CD4-positive, alpha-beta T cell treated with Interferon gamma for 1 hour (primary cell): ENCODE measurements around the gene COL8A1.

ENCODE experiments used
- DNase-seq: peaks from one replicate; pipeline ENCODE4 v3.0.0-alpha.2; 2020

Gene COL8A1

GRCh38 chr3:99640214-99640851, 1.9 kb downstream of the COL8A1 start:
- no peak for DNase-seq

DNA sequence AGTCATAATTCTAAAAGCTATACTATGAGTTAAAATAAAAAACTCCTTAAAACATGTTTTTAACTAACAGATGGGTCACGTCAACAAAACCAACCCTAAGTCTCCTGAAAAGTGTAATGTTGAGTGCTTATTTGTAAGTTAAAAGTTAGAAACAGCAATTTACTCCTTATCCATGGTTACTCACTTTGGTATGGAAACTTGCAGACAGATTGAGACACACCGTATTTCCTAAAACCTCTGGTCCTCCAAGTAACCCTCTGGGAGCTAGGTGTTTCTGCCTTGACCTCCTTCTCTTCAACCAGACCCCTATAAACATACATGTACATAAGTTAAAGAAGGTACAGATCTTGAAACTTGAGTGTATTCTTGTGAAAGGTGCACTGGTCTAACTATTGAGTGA, 3.1 kb downstream of the COL8A1 start:
- no peak for DNase-seq

- DNase-seq: no peak
Measured at GRCh38 chr3:99641982-99642381, 3.6 kb downstream of the COL8A1 start.

GRCh38 chr3:99644017-99644416, 5.6 kb downstream of the COL8A1 start:
- no peak for DNase-seq

DNA sequence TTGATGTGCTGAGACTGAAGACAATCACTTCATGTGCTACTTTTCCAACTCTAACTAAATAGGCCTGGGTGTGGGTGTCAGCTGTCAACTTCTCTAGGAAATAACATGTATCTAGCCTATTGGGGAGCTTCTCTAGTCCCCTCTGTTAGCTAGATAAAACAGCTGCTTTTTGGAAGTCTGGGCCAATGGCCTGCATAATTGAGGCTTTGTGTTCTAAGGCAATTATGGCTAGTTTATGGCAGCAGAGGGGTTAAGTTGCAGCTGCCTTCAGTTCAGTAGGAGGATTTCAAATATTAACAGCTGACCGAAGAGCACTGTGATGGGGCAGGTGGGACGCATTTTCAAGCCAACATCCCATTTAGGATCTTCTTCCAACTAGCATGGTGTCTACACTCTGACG, 6.4 kb downstream of the COL8A1 start:
- no peak for DNase-seq

- DNase-seq: no peak
Measured at GRCh38 chr3:99645277-99646106, 7.1 kb downstream of the COL8A1 start.

GRCh38 chr3:99646107-99646435, 7.7 kb downstream of the COL8A1 start:
- DNase-seq: no peak

DNA sequence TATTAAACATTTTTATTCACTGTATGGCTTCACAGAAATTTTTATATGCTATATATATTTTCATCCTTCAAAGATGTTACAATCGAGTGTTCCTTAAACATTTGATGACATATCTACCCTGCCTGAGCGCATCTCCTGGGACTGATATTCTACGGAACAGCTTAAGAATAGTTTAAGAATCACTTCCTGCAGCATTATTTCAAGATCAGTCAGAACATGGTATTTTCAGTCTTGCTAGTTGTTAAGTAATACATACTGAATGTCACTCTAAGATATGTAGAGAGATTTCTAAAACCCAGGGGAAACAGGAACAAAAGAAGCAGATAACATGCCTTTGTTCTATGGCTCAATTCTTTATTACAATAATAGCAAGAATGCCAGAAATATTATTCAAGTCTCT, 8.7 kb downstream of the COL8A1 start:
- DNase-seq: no peak

- DNase-seq: no peak
Measured at GRCh38 chr3:99648101-99648500, 9.7 kb downstream of the COL8A1 start.

DNA sequence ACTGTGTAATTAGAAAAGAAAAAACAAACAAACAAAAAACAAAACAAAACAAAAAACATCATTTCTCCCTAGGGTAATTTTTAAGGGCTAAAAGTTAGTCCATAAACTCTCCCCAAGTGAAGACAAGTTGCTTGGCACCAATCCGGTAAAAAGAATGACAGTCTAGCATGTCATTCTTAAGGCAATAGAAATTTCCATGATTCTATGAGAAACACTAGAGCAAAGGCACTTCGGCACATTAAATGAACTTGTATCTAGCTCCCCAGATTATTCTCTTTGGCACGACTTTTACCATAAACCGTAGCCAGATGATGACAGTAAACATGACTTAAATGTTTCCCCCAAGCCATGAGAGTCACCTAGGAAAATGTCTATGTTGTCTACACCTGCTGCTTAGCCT, 10.1 kb downstream of the COL8A1 start:
- no peak for DNase-seq

GRCh38 chr3:99651531-99651930, 13.1 kb downstream of the COL8A1 start:
- no peak for DNase-seq

DNA sequence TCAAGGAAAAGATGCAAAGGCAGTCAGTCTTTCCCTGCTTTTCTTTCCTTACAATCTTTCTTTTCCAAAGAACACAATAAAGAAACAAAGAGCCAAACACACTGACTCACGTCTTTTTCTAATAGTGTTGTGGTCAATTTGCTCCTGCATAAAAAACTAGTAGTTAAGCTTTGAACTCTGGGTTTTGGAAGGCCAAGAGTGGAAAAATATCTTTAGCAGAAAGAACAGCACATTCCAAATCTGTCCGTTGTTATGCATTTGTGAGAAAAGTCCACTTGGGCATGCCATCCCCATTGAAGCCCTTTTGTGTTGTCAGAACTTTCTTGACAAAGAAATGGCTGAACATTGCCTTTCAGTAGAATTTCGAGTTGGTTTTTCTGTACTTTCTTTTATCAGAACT, 18.2 kb downstream of the COL8A1 start:
- no peak for DNase-seq

- no peak for DNase-seq
Measured at GRCh38 chr3:99658274-99658673, 19.9 kb downstream of the COL8A1 start.

DNA sequence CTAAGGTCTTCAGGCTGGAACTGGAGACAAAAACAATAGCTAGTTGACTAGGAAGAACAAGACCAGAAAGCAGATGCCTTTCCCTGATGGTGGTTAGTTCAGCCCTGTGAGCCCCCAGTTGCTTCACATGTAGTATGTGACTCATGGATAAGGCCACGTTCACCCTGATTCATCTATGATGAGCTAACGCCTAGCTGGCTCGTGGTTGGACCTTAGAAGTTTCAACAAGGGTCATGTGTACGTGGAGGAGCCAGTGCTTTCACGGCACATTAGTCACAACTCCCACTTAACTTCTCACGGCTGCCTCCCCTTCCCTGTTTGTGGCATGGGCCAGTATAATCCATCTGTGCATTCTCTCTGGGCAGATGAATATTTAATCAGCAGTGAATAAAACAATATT, 20.6 kb downstream of the COL8A1 start:
- DNase-seq: no peak

GRCh38 chr3:99659951-99660350, 21.6 kb downstream of the COL8A1 start:
- DNase-seq: no peak

DNA sequence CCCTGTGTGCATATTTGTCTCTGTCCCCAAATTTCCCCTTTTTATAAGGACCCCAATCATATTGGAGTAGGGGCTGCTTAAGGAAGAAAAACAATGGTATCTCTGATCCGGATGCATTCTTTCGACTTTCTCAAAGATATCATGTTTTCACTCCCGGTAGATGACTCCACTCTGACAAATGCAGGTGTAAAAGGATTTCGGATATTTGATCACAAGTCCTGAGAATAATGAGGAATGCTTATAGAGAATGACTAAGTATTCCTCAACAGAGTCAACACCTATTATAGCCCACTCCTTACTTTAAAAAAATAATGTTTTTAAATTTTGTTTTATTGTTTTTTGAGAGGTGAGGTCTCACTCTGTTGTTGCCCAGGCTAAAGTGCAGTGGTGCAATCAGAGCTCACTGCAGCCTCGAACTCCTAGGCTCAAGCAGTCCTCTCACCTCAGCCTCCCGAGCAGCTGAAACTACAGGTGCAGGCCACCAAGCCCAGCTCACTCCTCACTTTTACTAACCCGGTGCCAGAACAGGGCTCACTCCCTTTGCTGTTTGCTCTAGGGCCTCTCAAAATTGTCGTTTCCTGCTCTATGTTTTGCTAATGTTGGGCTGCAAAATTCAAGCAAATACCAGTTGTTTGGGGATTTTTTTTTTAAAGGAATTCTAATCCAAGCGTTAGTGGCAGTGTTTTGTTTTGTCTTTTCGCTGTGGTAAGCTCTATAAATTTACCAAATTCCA, 24.6 kb downstream of the COL8A1 start:
- no peak for DNase-seq

DNA sequence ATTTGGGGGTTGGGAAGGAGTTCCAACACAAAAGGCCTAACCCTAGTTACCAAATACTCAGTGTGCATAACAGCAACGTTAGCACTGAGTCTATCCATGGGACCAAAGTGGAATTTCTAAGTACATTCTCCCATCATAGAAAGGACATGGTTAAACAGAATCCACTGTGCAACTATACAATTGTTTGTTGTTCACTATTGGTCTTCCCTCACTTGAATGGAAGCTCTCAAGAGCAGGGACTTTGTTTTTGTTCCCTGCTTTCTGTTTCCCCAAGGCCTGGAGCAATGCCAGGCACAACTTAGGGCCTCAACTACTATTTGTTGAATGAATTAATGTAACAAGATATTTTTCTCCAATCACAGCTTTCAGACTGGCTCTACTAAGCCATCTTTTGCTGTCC, 25.6 kb downstream of the COL8A1 start:
- DNase-seq: no peak

DNA sequence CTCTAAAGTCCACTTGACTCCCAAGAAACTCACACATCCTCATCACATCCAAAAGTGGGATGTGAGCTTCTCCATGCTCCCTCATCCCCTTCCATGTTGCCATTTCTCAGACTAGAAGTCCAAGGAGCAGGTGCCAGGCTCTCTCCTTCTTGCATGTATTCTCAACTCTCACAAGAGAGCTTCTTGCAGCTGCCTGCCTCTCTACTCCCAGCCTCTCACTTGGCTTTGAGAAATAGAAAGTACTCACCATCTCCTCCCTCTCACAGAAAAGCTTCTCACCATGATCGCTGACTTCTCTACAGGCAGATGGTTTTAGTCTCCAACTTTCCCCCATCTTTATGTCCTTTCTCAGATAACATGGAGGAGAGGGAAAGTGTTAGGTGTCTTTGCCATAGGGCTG, 26.6 kb downstream of the COL8A1 start:
- DNase-seq: no peak

DNA sequence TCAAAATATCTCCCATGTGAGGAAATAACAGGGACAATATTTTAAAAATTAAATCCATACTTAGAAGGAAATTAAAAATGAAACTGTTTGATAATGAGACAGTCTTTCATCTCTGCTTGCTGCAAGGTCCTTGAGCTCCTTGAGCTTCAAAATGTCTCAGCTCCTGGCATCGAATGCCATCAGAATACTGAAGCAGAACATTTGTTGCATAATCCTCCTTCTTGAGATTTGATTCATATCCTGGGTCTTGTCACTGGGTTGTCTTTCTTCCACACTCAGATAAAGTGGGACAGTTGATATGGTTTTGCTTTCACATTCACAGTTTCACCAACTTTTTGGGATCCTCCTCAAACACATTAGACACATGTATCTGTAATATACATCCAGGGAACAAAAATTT, 27.8 kb downstream of the COL8A1 start:
- DNase-seq: no peak

GRCh38 chr3:99668044-99668443, 29.6 kb downstream of the COL8A1 start:
- DNase-seq: no peak

DNA sequence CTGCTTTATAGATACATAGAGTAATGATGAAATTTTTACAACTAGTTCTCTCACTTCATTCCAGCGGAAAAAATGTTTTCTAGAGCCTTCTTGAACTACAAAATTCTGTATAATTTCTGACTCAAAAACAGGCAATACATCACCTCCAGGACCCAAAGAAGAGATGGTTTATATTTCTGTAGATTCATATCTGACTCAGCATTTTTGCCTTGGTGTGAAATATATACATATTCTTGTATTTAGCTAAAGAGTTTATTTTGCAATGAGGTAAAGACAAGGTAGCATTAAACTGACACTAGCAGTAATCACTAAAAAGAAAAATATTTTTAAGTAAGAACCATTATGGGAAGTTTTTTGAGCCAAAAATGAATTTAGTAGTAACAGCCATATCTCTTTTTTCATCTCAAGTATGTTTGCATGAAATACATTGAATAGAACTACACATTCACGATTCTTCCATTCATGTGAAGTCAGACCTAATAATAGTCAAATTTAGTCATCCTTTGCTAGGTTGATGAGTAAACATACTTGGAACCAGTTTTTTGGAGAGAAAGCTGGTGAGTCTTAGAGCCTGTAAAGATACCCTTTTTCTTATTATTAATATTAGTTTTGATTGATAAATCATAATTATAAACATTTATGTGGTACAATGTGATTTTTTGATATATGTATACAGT, 31.6 kb downstream of the COL8A1 start:
- no peak for DNase-seq

GRCh38 chr3:99670556-99670950, 32.2 kb downstream of the COL8A1 start:
- no peak for DNase-seq

DNA sequence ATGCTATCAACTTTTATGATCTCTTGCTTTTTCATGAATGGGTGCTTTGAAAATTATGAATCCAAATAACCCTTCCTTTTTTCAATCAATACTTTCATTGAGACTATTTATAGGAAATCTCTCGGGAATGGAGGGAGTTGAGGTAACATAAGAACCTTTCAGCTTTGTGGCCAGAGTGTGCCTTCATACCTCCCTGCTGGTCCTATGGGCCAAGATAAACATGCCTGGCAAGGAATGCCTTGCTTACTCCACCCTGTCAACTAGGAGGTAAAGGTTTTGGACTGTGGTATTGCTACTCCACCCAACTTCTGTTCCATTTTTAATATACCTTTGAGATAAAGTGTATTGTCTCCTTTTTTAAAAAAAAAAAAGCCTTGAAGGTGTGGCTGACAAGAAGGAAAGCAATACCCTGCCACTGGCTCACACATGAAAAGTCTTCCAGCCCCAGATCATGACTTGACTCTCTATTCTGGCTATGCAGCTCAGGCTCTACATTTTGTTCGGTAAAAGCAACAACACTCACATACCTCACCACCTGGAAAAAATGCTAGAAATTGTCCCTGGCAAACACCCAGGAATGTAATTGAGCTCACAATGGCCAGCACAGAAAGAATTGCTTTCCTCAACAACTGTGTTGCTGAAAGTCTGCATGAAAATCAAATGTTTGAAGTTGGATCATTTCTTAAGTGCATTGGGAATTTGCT, 35.8 kb downstream of the COL8A1 start:
- no peak for DNase-seq
